Frontal cortex (tissue), 4 donors: ENCODE results near the gene SZT2. TPM values are rescaled to one million over a fixed set of nuclear protein-coding genes. Genes with fewer than 3 reads are reported as not detected.
A peak's percentile ranks its signal among the peaks of the same experiment; 100 is the strongest.

Source experiments
- DNase-seq, 2 donors: peaks; one replicate each; pipeline ENCODE4 v3.0.0; 2012; ENCODE audit warnings: low spot score in 2 of 2
- FAIRE-seq: peaks from 2 replicates; lab custom pipeline; 2012; peaks lifted over from hg19 to GRCh38; lab: Jason Lieb, UNC
- total RNA-seq: library from RNA; depleted of rRNA; stranded (reverse); fragments of >200 nt; gene quantifications from one replicate; pipeline ENCODE4 v1.2.3, GENCODE V29; 2014
- donor health status: control.
- donor health status: control.
- donor health status: control.

Gene SZT2
- total RNA-seq, 1 donor from 2014 or later = 19.2 TPM

GRCh38 chr1:43419627-43420425, 30.1 kb downstream of the SZT2 start:
- DNase-seq (no peak), FAIRE-seq (no peak)

GRCh38 chr1:43420874-43421273, 31.2 kb downstream of the SZT2 start:
- DNase-seq = no peak
- FAIRE-seq = no peak

GRCh38 chr1:43421396-43421795, 31.7 kb downstream of the SZT2 start:
- DNase-seq = no peak
- FAIRE-seq = no peak

- DNase-seq = no peak
- no peak for FAIRE-seq
Measured at GRCh38 chr1:43421976-43422750, 32.5 kb downstream of the SZT2 start.

GRCh38 chr1:43422995-43423671, 33.4 kb downstream of the SZT2 start:
- FAIRE-seq = no peak

GRCh38 chr1:43423672-43424550, 34.2 kb downstream of the SZT2 start:
- FAIRE-seq = no peak
- DNase-seq = no peak

More at GRCh38 chr1:43422995-43423671, 33.4 kb downstream of the SZT2 start:
- DNase-seq = no peak

GRCh38 chr1:43425045-43425444, 35.3 kb downstream of the SZT2 start:
- DNase-seq (no peak), FAIRE-seq (no peak)

GRCh38 chr1:43426221-43426620, 36.5 kb downstream of the SZT2 start:
- FAIRE-seq (no peak), DNase-seq (no peak)

- FAIRE-seq (no peak), DNase-seq (no peak)
Measured at GRCh38 chr1:43427524-43427923, 37.8 kb downstream of the SZT2 start.

GRCh38 chr1:43427941-43428340, 38.2 kb downstream of the SZT2 start:
- DNase-seq = no peak
- FAIRE-seq = no peak

- FAIRE-seq (no peak), DNase-seq (no peak)
Measured at GRCh38 chr1:43430831-43431230, 41.1 kb downstream of the SZT2 start.

- DNase-seq = no peak
- FAIRE-seq = no peak
Measured at GRCh38 chr1:43431676-43432075, 42.0 kb downstream of the SZT2 start.

- DNase-seq = no peak
- FAIRE-seq = no peak
Measured at GRCh38 chr1:43432171-43432860, 42.6 kb downstream of the SZT2 start.

GRCh38 chr1:43432907-43433306, 43.2 kb downstream of the SZT2 start:
- DNase-seq (no peak), FAIRE-seq (no peak)

- DNase-seq (no peak), FAIRE-seq (no peak)
Measured at GRCh38 chr1:43434256-43434655, 44.6 kb downstream of the SZT2 start.

- no peak for FAIRE-seq
- peak in 1 of 2 donors; percentile 58 for DNase-seq
Measured at GRCh38 chr1:43435146-43436145, 45.7 kb downstream of the SZT2 start.

- no peak for DNase-seq
- FAIRE-seq = no peak
Measured at GRCh38 chr1:43436371-43436770, 46.7 kb downstream of the SZT2 start.
